Activated CD4-positive, alpha-beta T cell treated with anti-CD3 and anti-CD28 coated beads, Interleukin-2, amount 50 U/mL, for 48 hours (primary cell): ENCODE data around the gene RRP36.

Source experiments
- DNase-seq, 2 experiments: peaks; one replicate each; pipeline ENCODE4 v3.0.0-alpha.2; 2020

Gene RRP36

DNA sequence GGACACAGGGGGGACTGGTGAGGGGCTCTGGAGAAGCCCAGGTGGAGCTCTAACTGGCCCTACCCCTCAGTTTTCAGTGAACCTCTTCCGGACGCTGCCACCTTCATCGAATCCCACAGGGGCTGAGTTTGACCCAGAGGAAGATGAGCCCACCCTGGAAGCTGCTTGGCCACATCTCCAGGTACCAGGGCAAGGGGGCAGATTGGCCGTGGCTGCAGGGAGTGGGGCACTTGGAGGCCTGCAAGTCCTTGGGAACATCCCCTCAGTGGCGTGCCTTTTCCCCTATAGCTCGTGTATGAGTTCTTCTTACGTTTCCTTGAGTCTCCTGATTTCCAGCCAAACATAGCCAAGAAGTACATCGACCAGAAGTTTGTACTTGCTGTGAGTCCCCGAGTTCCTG is 14.3 kb upstream of the RRP36 start:
- DNase-seq = no peak

DNA sequence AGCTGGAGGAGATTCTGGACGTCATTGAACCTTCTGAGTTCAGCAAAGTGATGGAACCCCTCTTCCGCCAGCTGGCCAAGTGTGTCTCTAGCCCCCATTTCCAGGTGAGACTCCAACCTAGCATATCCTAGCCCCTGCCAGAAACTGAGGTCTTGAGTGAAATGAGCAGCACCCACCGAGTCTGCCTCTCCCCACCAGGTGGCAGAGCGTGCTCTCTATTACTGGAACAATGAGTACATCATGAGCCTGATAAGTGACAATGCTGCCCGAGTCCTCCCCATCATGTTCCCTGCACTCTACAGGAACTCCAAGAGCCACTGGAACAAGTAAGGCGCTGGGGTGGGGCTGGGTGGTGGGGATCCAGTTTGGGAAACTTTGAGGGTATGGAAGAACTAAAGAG is 12.3 kb upstream of the RRP36 start:
- peak; percentile 23 to 49 for DNase-seq

DNA sequence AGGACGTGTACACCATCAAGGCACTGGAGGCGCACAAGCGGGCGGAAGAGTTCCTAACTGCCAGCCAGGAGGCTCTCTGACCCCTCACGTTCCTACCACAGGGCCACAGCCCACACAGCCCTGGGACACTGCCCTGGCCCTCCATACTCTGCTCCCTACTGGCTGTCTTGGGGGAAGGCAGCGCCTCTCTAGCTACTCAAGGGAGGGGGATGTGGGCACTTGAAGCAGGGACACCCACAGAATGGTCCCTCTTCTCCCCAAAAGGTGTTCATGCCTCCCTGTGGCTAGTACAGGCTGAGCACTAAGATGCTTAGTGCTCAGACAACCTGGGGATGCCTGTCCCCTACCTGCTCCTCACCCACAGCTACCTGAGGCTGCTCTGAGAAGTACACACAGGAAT is 10.2 kb upstream of the RRP36 start:
- no peak for DNase-seq

DNA sequence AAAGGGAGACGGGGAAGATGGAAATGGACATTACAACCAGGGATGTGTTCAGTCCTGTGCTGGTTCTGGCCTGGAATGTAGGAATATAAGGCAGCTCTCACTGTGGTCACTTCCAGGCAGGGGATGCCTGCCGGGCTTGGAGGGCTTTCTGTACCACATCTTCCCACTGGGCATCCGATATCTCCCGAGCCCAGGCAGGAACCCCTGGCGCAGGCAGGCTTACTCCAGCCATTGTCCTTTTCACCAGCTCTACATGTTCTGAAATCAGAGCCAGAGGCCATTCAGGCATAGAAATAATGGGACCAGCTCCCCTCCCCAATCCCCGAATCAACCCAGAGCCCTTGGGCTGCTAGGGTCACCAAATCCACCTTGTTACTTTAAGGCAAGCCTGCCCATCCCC is 9.1 kb upstream of the RRP36 start:
- DNase-seq = no peak

DNA sequence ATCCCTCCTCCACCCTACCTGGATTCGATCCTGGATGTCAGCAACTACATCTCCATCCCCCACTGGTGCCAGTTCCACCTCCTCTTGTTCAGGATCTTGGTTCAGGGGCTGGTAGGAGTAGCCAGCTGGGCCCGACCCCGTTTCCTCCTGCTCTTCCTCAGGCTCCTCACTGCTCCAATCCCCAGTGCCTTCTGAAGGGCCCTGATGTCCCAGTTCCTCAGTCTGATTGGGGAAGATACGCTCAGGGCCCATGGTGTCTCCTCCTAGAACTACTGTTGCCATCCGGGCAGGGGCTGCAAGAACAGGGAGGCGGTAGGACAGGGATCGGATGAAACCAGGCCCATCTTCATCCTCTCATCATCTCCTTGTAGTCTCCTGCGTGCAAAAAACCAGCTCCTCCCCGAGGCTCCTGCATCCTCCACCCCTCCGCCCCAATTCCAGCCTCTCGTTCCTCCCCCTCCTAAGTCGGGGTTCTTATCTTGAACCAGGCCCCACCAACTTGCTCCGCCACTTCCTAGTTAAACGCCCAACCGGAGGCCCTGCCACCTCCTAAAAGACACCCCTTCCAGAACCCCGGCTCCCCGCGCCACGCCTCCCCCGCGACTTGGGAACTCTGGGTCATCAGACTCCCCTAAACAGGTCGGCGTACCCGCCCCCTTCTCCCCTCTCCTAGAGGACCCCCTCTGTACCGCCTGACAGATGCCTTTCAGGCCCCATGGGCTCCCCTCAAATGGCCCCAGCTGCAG is 8.2 kb upstream of the RRP36 start:
- peak in 1 of 2 experiments; percentile 17 for DNase-seq

DNA sequence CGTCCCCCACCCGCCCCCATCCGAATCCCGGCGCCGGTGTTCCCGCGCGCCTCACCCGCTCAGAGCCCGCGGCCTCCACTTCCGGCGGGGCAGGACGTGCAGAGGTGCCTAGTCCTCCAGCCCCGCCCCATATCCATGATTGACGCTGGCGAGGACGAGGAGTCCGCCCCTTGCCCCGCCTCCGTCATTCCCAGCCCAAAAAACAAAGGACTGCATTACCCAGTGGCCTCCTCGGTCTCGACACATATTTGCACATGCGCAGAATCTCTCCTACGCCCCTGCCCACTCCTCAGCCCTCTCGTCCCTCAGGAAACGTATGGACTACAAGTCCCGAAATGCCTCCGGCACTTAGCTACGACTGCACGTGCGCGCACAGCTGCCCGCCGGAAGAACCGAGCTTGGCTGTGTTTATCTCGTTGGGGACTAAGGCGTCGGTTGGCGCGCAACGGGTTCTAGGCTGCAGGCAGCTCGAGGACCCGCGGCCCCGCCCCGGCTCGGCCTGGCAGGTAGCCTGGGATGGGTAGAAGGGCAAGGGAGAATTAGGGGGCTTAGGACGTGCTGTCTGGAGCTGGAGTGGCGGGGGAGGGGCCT is 7.5 kb upstream of the RRP36 start, which contains the start of the genes KLHDC3 and MEA1:
TSS of gene KLHDC3 (plus strand) at position 407 of the 591 bp plus-strand sequence. CDS start 2,944 bp downstream, outside the sequence.
TSS of gene MEA1 (minus strand) at position 104 of the 591 bp plus-strand sequence. CDS start 133 bp downstream, outside the sequence.
- DNase-seq = peak; percentile 99 to 100

DNA sequence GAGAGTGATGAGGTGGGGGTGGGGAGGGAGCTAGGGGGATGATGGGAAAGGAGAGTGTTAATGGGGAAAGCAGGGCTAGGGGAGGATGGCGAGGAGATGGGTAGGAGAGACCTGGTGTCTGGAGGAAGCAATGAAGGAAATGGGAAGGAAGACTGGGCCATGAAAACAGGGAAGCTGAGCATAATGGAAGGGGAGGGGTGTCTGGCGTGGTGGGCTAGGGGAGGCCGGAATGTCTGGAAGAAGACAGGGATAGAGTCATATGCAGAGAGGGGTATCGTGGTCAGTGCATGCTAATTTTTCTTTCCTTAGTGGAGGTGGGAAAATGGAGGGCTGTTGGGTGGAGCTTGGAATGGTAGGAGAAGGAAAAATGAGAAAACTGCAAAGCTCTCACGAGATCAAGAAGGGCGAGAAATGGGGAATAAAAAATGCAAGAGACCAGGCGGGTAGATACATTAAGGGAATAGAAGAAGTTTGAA is 7.0 kb upstream of the RRP36 start:
- no peak for DNase-seq

DNA sequence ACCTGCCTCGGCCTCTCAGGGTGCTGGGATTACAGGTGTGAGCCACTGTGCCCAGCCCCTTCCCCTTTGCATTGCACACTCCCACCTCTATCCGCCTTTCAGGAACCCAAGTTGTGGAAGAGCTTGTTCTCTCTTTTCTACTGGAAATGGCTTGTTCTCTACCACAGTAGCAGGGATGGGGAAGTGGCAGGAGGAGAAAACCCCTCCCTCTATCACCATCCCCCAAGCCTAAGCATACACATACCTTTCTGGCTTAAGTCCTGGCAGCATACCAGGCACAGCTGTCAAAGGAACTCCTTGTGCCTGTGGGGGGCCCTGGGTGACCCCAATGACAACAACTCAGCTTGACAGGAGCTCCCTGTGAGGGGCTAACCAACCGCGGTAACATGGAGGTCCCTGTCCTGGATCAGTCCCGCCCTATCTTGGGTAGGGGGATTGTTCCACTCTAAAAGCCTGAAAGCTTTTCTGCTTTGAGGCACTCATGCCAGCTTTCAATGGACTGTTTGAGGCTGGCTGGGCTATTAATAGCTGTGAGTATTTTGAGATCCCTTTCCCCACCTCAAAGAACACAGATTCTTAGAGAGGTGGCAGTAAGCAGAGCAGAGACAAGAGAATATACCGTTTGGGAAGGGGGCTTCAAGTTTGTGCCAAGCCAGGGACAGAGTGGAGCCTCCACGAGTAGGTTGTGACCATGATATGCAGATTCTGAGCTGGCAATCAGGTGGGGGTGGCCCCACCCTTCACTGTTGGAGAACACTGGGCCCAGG is 5.1 kb upstream of the RRP36 start:
- DNase-seq = no peak

DNA sequence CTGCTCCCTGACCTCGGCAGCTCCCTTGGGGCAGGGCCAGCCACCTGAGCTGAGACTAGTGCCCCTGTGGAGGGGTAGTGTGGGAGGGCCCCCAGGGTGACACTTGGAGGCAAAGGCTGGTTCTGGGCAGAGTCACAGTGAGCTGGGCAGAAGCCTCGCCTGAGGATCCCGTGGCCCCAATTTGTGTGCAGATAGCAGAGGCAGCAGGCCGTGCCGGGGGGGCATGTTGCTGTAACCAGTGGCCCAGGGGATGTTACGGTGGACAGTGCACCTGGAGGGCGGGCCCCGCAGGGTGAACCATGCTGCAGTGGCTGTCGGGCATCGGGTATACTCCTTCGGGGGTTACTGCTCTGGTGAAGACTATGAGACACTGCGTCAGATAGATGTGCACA is 4.5 kb upstream of the RRP36 start:
- no peak for DNase-seq

DNA sequence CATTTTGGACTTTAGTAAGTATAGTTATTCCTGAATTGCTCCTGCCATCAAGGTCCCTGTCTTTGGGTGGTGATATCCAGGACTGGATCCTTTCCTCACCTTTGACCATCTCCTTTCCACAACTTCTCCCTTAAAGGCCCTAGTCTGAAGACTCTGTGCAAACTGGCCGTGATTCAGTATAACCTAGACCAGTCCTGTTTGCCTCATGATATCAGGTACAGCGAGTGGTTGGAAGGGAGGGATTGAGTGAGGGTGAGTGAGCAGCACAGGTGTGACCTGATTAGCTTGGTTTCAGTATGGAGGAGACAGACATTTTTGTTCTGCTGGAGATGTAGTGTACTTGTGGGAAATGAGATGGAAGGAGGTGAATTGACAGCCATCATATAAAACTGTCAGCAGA is 2.3 kb upstream of the RRP36 start:
- no peak for DNase-seq

DNA sequence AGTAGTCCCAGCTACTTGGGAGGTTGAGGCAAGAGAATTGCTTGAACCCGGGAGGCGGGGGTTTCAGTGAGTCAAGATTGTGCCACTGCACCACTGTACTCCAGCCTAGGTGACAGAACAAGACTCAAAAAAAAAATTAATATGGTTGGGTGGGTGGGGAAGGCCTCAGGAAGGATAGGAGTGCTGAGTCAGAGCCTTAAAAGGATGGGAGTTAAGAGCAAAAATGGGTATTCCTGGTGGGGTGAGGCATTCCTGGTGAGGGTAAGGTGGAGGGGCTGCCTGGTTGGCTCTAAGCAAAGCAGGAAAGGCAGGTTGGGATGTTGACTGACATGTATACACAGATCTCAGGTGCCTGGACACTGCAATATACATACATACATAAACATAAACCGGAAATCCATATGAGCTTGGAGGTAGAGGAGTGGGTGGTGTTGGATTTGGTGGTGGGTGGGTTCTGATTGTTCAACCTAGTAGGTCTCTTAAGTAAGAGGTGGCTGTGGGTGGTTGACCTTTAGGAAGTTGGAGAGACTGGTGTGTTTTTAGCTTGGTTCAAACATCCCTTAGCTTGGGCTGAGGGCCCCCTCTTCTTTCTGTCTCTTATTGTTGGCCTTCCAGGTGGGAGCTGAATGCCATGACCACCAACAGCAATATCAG is 1.2 kb upstream of the RRP36 start:
- no peak for DNase-seq

DNA sequence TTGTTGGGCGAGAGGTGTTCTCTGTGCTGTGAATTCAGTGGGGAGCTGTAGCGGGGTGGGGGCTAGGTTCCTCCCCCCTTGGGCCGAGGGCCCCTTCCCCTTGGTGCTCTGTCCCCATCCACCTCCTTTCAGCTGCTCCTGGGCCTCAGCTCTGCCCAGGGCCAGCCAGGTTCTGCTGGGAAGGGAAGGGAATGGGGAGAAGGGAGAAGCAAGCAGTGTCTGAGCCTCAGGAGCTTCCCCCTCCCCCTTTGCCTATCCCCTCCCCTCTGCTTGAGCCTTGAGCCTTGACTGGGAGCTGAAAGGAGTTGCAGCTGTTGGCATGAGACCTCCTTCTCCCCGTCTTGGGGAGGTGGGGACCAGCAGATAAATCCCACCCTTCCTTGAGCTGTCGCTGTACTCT is 576 bp upstream of the RRP36 start:
- DNase-seq = no peak

DNA sequence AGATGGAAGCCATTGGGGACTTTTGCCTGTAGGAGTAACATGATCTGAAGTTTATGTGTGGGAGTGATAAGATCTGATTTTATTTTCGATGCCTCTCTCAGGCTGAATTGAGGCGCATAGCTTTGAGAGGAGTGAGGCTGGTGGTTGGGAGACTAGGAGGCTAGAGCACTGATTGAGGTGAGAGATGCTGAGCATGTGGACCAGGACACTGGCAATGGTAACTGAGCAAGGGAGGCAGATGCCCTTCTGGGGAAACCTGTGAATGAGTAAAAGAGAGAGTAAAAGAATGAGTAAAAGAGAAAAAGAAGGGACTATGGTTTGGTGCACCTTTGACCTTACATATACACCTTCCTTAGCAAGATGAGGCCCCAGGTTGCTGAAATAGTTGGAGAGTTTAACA is 3.0 kb downstream of the RRP36 start:
- no peak for DNase-seq

DNA sequence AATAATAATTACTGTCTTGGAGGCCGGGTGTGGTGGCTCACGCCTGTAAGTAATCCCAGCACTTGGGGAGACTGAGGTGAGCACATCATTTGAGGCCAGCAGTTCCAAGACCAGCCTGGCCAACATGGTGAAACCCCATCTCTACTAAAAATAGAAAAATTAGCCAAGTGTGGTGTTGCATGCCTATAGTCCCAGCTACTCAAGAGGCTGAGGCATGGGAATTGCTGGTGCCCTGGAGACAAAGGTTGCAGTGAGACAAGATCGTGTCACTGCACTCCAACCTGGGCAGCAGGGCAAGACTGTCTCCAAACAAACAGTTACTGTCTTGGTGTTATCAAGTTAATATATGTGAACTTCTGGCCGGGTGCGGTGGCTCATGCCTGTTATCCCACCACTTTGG is 4.9 kb downstream of the RRP36 start:
- no peak for DNase-seq

DNA sequence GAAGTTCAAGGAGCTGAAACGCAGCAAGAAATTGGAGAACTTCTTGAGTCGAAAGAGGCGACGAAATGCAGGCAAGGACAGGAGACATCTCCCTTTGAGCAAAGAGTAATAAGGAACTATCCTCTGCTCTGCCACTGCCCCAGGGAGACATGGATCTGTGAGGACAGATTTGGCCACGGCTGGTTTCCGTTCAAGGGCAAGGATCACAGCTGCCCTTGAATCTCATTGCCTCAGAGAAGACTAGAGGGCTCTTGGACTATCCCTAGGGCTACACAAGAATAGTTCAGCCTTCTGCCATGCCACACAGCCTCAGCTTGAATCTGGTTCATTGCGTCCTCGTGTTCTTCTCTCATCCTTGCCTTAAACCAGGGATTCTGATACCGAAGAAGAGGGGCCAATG is 7.7 kb downstream of the RRP36 start:
- DNase-seq = no peak

DNA sequence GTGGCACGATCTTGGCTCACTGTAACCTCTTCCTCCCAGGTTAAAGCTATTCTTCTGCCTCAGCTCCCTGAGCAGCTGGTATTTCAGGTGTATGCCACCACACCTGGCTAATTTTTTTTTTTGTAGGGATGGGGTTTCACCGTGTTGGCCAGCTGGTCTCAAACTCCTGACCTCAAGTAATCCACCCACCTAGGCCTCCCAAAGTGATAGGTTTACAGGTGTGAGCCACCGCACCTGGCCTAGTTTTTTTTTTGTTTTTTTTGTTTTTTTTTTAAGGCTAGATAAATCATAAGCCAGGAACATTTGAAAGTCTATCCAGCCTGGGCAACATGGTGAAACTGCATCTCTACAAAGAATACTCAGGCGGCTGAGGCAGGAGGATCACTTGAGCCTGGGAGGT is 10.9 kb downstream of the RRP36 start:
- DNase-seq = no peak

DNA sequence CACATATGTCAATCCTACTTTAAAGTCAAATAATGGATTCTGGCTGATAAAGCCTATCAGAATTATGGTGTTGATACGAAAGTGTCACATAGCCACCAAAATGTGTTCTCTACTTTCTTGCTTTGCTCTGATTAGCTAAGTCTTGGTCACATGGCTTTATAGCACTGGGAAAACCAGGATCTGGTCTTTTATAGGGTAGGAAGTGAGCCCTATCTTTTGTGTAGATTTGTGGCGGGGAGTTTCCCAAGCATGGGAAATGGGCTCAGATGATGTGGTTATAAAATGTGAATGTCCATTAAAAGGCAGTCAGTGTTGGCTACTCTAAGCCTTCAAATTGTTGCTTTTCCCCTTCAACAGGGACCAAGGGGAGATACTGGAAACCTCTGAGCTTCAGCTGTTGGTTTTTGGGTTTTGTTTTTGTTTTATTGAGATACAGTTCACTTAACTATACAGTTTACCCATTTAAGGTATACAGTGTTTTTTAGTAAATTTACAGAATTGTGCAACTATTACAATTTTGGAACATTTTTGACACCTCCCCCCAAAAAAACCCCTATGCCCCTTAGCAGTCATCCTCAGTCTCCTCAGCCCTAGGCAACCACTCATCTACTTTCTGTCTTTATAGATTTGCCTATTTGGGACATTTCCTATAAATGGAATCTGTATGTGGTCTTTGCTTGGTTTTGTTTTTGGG is 12.2 kb downstream of the RRP36 start:
- DNase-seq = no peak

DNA sequence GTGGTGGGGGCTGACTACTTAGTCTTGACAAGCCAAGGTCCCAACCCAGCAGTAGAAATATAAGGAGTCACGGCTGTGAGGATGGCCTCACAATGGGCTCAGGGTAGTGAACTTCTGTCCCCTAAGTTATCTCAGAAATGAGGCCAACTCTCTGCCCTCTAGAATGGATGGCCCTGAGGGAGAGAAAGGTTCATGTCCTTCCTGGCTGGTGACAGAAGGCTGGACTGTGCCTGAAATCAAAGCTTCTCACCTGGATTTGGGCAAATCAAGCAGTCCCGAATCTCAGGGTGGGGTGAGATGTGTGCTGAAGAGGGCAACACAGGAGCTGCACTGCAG is 12.7 kb downstream of the RRP36 start:
- no peak for DNase-seq

DNA sequence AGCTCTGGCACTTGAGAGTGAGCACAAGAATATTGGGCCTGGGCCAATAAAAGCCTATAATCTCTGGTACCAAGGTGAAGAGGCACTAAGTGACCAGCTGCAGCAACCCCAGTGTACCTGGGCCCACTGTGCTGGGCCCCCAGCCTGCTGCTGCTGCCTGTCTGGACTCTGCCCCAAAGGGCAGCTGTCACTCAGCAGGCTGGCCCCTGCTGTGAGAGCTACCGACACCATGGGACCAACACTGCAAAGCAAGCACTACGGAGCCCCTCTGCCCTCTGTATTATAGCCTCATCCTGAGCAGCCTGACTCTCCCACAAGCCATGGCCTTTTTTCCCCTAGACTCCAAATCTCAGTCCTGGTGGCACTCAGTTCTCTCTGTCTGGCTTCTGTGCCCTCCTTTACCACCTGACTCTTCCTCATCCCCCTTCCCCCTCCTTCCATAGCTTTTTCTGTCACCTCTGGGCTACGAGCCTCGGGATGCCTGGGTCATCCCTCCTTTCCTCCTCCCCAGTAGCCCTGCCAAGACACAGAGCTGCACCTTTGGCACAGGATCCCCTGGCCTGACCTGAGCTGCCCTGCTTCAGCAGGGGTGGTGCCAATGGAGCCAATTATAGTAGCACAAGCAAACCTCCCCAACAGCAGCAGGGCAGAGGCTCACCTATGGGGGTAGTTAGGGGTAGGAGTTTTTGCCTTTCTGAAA is 14.2 kb downstream of the RRP36 start:
- DNase-seq = no peak

DNA sequence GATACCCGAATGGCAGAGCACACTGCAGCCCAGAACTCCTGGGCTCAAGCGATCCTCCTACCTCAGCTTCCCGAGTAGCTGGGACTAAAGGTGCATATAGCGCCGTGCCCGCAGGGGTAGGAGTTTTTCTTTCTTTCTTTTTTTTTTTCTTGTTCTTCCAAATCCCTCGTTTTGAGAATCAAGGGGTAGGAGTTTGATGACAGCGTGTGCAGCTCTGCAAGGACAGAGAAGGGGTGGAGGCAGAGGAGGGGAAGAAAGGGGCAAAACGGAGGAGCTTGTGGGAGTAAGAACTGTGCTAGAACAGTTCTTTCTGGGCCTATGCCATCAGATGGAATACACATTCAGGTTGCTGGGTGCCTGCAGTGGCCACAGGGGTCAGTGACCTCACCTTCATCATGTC is 15.3 kb downstream of the RRP36 start:
- no peak for DNase-seq

DNA sequence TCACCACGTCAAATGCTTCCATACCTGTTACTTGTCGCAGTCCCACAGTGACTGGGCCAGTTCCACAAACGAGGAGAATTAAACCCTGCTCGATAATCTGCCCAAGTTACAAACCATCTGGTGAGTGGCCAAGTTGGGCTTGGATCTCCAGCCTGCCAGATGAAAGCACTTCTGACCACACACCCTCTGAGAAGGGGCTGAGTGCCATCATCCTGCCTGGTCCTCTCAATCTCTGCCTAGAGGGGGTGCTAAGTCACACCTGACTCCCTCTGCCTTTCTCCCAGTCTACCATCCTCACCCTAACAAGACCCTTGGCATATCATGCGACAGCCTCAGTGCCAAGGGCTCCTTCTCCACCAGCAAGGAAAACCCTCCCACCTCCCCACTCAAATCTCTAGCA is 15.8 kb downstream of the RRP36 start:
- DNase-seq = no peak

DNA sequence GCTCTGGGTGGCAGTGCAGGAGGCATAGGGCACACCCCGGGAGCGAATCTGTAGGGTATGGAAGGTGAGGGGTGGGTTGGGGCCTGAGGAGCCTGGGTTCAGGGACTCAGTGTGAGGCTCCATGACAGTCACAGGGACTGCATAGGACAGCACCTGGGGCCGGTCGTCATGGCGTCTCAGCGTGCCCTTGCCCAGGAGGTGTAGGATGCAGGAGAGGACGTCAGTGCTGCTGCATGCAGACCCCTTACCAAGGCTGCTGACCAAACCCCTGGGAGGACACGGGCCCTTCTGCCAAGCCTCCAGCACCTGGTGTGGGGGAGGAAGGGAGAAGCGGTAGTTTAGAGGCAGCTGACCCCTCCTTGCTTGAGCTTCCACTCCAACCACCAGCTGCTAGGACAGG is 16.3 kb downstream of the RRP36 start:
- DNase-seq = no peak
